Measurements from ENCODE around the gene DUOX1. TPM values are rescaled to one million over a fixed set of nuclear protein-coding genes. Genes with fewer than 3 reads are reported as not detected.

DUOX1 gene
- total and polyA plus RNA-seq, 11 donors, result 0.11 to 1.6 (median 0.52) TPM

DNA sequence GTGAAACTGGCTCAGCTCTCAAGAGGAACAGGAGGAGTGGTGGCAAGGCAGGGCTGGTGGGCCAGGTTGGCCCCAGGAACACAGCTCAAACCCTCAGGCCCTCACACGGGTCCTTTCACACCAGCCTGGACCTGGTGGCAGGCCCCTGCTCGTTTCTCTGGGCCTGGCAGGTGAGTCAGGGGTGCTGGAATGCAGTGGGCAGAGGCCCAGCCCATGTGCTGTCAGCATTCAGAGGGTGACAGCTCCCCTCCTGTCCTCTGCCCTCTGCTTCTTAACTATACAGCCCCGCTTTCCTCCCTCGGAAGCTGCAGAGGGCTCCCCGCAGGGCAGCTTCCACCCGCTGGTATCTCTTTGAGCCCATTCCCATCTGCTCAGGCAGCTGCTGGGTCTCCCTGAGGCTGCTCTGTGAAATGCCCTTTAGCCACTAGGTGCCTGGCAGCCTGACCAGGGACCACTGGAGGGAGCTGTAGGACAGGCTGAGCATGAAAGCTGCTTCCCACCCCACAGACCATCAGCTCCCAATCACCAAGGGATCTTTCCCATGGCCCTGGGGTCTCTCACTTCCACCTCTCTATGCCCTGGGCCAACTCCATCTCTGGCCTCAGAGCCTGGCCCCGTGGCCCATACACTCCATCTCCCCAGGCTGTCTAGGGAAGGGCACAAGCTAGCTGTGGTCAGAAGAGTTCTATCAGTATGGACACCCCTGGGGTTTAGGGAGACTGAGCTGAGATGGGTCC lies 33.1 kb downstream of the DUOX1 start:
- intact Hi-C loops (cut with DNase I), result loop anchor here in 6 of 10 donors (1.0 to 10.0 kb wide), 9 partner anchors 116 to 452 kb away; a partner anchor contains a TSS
- no peak overlapping the region for H3K27ac ChIP-seq
- H3K9me3 ChIP-seq, result no peaks in the 10 kb centered on the region
- ATAC-seq, result peak; percentile 53 to 78 (median 69)
- 6 to 13% (median 8%) methylated on average over 6 to 7 of the region's 7 CpGs for WGBS, 4 donors
- no peak for TF ChIP-seq POLR2A (IDR thresholded peaks at IDR 0.05)
- TF ChIP-seq, protein P1, sequence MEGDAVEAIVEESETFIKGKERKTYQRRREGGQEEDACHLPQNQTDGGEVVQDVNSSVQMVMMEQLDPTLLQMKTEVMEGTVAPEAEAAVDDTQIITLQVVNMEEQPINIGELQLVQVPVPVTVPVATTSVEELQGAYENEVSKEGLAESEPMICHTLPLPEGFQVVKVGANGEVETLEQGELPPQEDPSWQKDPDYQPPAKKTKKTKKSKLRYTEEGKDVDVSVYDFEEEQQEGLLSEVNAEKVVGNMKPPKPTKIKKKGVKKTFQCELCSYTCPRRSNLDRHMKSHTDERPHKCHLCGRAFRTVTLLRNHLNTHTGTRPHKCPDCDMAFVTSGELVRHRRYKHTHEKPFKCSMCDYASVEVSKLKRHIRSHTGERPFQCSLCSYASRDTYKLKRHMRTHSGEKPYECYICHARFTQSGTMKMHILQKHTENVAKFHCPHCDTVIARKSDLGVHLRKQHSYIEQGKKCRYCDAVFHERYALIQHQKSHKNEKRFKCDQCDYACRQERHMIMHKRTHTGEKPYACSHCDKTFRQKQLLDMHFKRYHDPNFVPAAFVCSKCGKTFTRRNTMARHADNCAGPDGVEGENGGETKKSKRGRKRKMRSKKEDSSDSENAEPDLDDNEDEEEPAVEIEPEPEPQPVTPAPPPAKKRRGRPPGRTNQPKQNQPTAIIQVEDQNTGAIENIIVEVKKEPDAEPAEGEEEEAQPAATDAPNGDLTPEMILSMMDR (IDR thresholded peaks at IDR 0.05), result peak; percentile 74 to 88 (median 82)
- H3K27me3 ChIP-seq, result no peaks in the 10 kb centered on the region
- peaks cover 0 to 29% (median 14%) of the 10 kb centered on the region in 12 donors for H3K4me1 ChIP-seq
- peak; percentile 77 to 82 (median 80) for DNase-seq
- no peaks in the 10 kb centered on the region for H3K36me3 ChIP-seq
- H3K4me3 ChIP-seq, result no peak overlapping the region

DNA sequence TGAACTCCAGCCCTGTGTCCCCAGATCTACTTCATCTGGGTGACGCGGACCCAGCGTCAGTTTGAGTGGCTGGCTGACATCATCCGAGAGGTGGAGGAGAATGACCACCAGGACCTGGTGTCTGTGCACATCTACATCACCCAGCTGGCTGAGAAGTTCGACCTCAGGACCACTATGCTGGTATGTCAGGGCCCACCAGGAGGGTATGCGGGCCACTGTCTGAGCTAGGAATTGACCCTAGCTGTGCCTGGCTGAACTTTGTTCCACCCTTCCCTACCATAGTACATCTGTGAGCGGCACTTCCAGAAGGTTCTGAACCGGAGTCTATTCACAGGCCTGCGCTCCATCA lies 33.7 kb downstream of the DUOX1 start:
- no peak overlapping the region for H3K4me3 ChIP-seq
- H3K27me3 ChIP-seq, result no peaks in the 10 kb centered on the region
- 78 to 87% (median 83%) methylated on average over 9 of the region's 9 CpGs for WGBS, 4 donors
- DNase-seq (no peak), ATAC-seq (no peak)
- no peaks in the 10 kb centered on the region for H3K9me3 ChIP-seq
- no peaks in the 10 kb centered on the region for H3K36me3 ChIP-seq
- intact Hi-C loops (cut with DNase I), result loop anchor here in 6 of 10 donors (1.0 to 10.0 kb wide), 9 partner anchors 115 to 451 kb away; a partner anchor contains a TSS
- no peak overlapping the region for H3K27ac ChIP-seq
- no peak for TF ChIP-seq POLR2A (IDR thresholded peaks at IDR 0.05)
- TF ChIP-seq, protein P1 (IDR thresholded peaks at IDR 0.05), result no peak
- peaks cover 0 to 30% (median 14%) of the 10 kb centered on the region in 12 donors for H3K4me1 ChIP-seq

DNA sequence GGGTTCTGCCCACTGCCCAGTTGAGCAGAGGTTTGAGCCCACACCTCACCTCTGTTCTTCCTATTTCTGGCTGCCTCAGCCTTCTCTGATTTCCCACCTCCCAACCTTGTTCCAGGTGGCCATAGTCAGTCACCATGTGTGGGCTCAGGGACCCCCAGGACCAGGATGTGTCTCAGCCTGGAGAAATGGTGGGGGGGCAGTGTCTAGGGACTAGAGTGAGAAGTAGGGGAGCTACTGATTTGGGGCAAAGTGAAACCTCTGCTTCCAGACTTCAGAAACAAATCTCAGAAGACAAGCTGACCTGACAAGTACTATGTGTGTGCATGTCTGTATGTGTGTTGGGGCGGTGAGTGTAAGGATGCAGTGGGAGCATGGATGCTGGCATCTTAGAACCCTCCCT lies 35.1 kb downstream of the DUOX1 start:
- H3K27ac ChIP-seq, result no peak overlapping the region
- ATAC-seq (no peak), DNase-seq (no peak)
- H3K4me3 ChIP-seq, result no peak overlapping the region
- peaks cover 0 to 31% (median 14%) of the 10 kb centered on the region in 12 donors for H3K4me1 ChIP-seq
- H3K36me3 ChIP-seq, result no peaks in the 10 kb centered on the region
- WGBS, 4 donors, result 92 to 100% (median 98%) methylated on average over 1 of the region's 1 CpG
- H3K27me3 ChIP-seq, result no peaks in the 10 kb centered on the region
- intact Hi-C loops (cut with DNase I), result loop anchor here in 8 of 10 donors (2.0 to 10.0 kb wide), 9 partner anchors 37 to 450 kb away; a partner anchor contains a TSS
- TF ChIP-seq, protein P1 (IDR thresholded peaks at IDR 0.05), result no peak
- no peak for TF ChIP-seq POLR2A (IDR thresholded peaks at IDR 0.05)
- no peaks in the 10 kb centered on the region for H3K9me3 ChIP-seq

DNA sequence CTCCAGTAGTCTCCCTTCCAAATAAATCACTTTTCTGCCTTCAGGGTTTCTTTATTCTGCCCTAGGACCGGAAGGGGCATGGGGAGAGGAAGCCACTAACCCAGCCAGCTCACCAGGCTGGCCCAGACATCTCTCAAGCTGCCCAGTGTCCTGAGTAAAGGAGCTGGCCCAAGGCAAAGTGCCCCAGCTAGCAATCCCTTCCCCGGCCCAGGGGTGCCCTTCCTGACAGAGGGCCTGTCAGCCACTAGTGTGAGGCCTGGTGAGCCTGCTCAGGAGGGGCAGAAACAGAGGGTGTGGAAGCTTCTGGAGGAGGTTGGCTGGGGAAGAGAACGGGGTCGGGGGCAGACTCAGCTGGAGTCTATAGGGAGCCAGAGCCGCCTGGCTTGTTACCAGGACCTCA lies 35.7 kb downstream of the DUOX1 start:
- Histone ChIP-seq H3K4me3 (no peak overlapping the region), H3K27ac (peak overlapping the region in 4 of 12 donors; percentile 7 to 100 (median 96)), H3K4me1 (peaks cover 0 to 31% (median 14%) of the 10 kb centered on the region in 12 donors), H3K27me3 (no peaks in the 10 kb centered on the region), H3K9me3 (no peaks in the 10 kb centered on the region), H3K36me3 (no peaks in the 10 kb centered on the region)
- ATAC-seq, result no peak
- intact Hi-C loops (cut with DNase I), result loop anchor here in 6 of 10 donors (2.0 to 10.0 kb wide), 6 partner anchors 37 to 449 kb away; a partner anchor contains a TSS
- DNase-seq, result no peak
- TF ChIP-seq, protein P1 (IDR thresholded peaks at IDR 0.05), result no peak
- no peak for TF ChIP-seq POLR2A (IDR thresholded peaks at IDR 0.05)
- WGBS, 4 donors, result 66 to 87% (median 75%) methylated on average over 5 of the region's 5 CpGs
